Neural cell (in vitro differentiated cells): ENCODE measurements around the gene RNF213.

Experiments
- CTCF ChIP-seq: fragments of 450-650 bp; IDR thresholded peaks from 2 replicates; pipeline ENCODE4 v1.5.1; 2014; ENCODE audit warnings: antibody characterized with exemption, mild to moderate bottlenecking, moderate library complexity; ENCODE audit not compliant: poor library complexity, severe bottlenecking
- EP300 ChIP-seq: fragments of 450-650 bp; conservative IDR thresholded peaks from 2 replicates; pipeline ENCODE4 v1.6.1; 2014; ENCODE audit warnings: antibody characterized with exemption, mild to moderate bottlenecking, moderate library complexity; ENCODE audit not compliant: poor library complexity, severe bottlenecking
- EZH2 ChIP-seq: fragments of 200-600, 300-800 bp; shearing (Covaris generic), sonication (generic); IDR thresholded peaks from 2 replicates; pipeline ENCODE4 v1.6.1; 2014; ENCODE audit warnings: antibody characterized with exemption, low read length, borderline replicate concordance, mild to moderate bottlenecking; ENCODE audit not compliant: insufficient read depth, poor library complexity, severe bottlenecking
- MXI1 ChIP-seq: fragments of 450-650 bp; conservative IDR thresholded peaks from 2 replicates; pipeline ENCODE4 v1.6.1; 2014; ENCODE audit warnings: antibody characterized with exemption, mild to moderate bottlenecking; ENCODE audit not compliant: poor library complexity, severe bottlenecking
- POLR2AphosphoS5 ChIP-seq: IDR thresholded peaks from 2 replicates; pipeline ENCODE4 v1.6.1; 2012
- RAD21 ChIP-seq: fragments of 450-650 bp; conservative IDR thresholded peaks from 2 replicates; pipeline ENCODE4 v1.6.1; 2014; ENCODE audit warnings: antibody characterized with exemption, mild to moderate bottlenecking, moderate library complexity
- REST ChIP-seq: IDR thresholded peaks from 2 replicates; pipeline ENCODE4 v1.6.1; 2012; ENCODE audit warnings: borderline replicate concordance

GRCh38 chr17:80290156-80290555 lies 29.5 kb downstream of the RNF213 start:
- TF ChIP-seq CTCF (no peak), EZH2 (no peak), REST (no peak), RAD21 (no peak), MXI1 (no peak), EP300 (no peak), POLR2AphosphoS5 (no peak)
